HepG2 (cell line): ENCODE results near the gene NELFCD. TPM values are rescaled to one million over a fixed set of nuclear protein-coding genes. Genes with fewer than 3 reads are reported as not detected.

Experiments
- ATAC-seq: fragments of 200-7000 bp; cut with Tn5 transposase; 3 replicates; pipeline ENCODE4 v1.9.1; 2020; ENCODE audit warnings: mild to moderate bottlenecking, moderate library complexity
- BruUV-seq: library from RNA; stranded (reverse); fragments of 400-500 nt; replicated peaks from 2 replicates; lab custom pipeline; 2021; lab: Mats Ljungman, UMichigan
- CTCF ChIA-PET: fragments of 300-600 bp; formaldehyde crosslinking; extraction: SDS; loops from one replicate; lab custom pipeline; 2021; ENCODE audit warnings: low total read pairs, inconsistent platforms, low intra/inter-chr PET ratio; lab: Yijun Ruan, JAX
- POLR2A ChIA-PET: fragments of 350-600 bp; sonication (Branson Sonifier 250); formaldehyde crosslinking; loops from one replicate; lab custom pipeline; 2020; ENCODE audit warnings: antibody characterized with exemption, inconsistent platforms; lab: Yijun Ruan, JAX
- DNase-seq: peaks from one replicate; pipeline ENCODE4 v3.0.0-alpha.2; 2015; ENCODE audit warnings: low spot score
- FAIRE-seq: peaks from 3 replicates; lab custom pipeline; 2011; peaks lifted over from hg19 to GRCh38; lab: Jason Lieb, UNC
- H2AFZ ChIP-seq: one replicate; pipeline ENCODE4 v1.6.1; 2011; ENCODE audit warnings: low read length, inconsistent platforms
- H3K27ac ChIP-seq: fragments of 300-600 bp; 3 replicates; pipeline ENCODE4 v1.8.0; 2011; ENCODE audit warnings: mixed run types, mild to moderate bottlenecking, mixed read lengths, low read length, inconsistent platforms; ENCODE audit not compliant: insufficient read depth; ENCODE audit errors: extremely low read length
- H3K27me3 ChIP-seq, 2 experiments: fragments of 200-600 bp in 1 of 2; 2 replicates in 1 of 2; 3 replicates in 1 of 2; pipeline versions ENCODE4 v1.6.0 to v1.8.0; 2011; ENCODE audit warnings: low read length in 2 of 2, mild to moderate bottlenecking in 2 of 2, moderate library complexity in 2 of 2, inconsistent platforms in 1 of 2; ENCODE audit not compliant: insufficient read depth in 2 of 2, control insufficient read depth in 1 of 2
- H3K36me3 ChIP-seq, 2 experiments: fragments of 200-600 bp in 1 of 2; replicated peaks in 1 of 2; 2 replicates in 1 of 2; 3 replicates in 1 of 2; pipeline versions ENCODE4 v1.5.1 to v1.8.0; 2011; ENCODE audit warnings: low read length in 2 of 2, inconsistent platforms in 1 of 2; ENCODE audit not compliant: insufficient read depth in 2 of 2, control insufficient read depth in 1 of 2
- H3K4me1 ChIP-seq: 2 replicates; pipeline ENCODE4 v1.5.1; 2012; ENCODE audit warnings: low read length, inconsistent platforms; ENCODE audit not compliant: insufficient read depth
- H3K4me2 ChIP-seq: 2 replicates; pipeline ENCODE4 v1.6.0; 2011; ENCODE audit warnings: low read depth, low read length, inconsistent platforms
- H3K4me3 ChIP-seq, 3 experiments: fragments of 200-600 bp in 1 of 3; sonication (generic), shearing (Covaris generic) in 1 of 3; replicated peaks in 1 of 3; 2 replicates each; pipeline ENCODE4 v1.5.1; 2011 to 2016; ENCODE audit warnings: low read length in 3 of 3, inconsistent platforms in 2 of 3, low read depth in 2 of 3, mild to moderate bottlenecking in 2 of 3, control low read depth in 1 of 3, mixed read lengths in 1 of 3; ENCODE audit not compliant: insufficient read depth in 1 of 3
- H3K79me2 ChIP-seq: one replicate; pipeline ENCODE4 v1.6.1; 2011; ENCODE audit warnings: low read length, inconsistent platforms; ENCODE audit not compliant: insufficient read depth
- H3K9ac ChIP-seq: 2 replicates; pipeline ENCODE4 v1.6.0; 2011; ENCODE audit warnings: mild to moderate bottlenecking, low read depth, low read length, inconsistent platforms; ENCODE audit not compliant: insufficient read depth
- H3K9me3 ChIP-seq: 2 replicates; pipeline ENCODE4 v1.5.1; 2012; ENCODE audit warnings: mild to moderate bottlenecking, low read length
- H4K20me1 ChIP-seq: 2 replicates; pipeline ENCODE4 v1.6.0; 2011; ENCODE audit warnings: inconsistent platforms, mild to moderate bottlenecking, low read length, moderate library complexity; ENCODE audit not compliant: insufficient read depth
- AGO1 ChIP-seq: fragments of 200-400 bp; formaldehyde crosslinking; IDR thresholded peaks from 2 replicates; pipeline ENCODE4 v1.6.1; 2017; ENCODE audit warnings: mild to moderate bottlenecking, low read depth, low read length, moderate library complexity; ENCODE audit not compliant: poor library complexity, severe bottlenecking
- ARHGAP35 ChIP-seq: sonication (generic); formaldehyde crosslinking; IDR thresholded peaks from 2 replicates; pipeline ENCODE4 v1.9.0; 2022; ENCODE audit warnings: mild to moderate bottlenecking, inconsistent platforms, moderate library complexity, missing genetic modification reagents, borderline replicate concordance
- CSRNP2 ChIP-seq: sonication (generic); formaldehyde crosslinking; conservative IDR thresholded peaks from 2 replicates; pipeline ENCODE4 v1.8.0; 2022; ENCODE audit warnings: low read depth, missing genetic modification reagents
- E2F2 ChIP-seq: sonication (generic); formaldehyde crosslinking; IDR thresholded peaks from 2 replicates; pipeline ENCODE4 v1.4.0; 2020; ENCODE audit warnings: missing genetic modification reagents, borderline replicate concordance
- FOXA1 ChIP-seq, 2 experiments: fragments of 450-650 bp in 1 of 2; sonication (generic) in 1 of 2; formaldehyde crosslinking in 1 of 2; IDR thresholded peaks; 2 replicates each; pipeline versions ENCODE4 v1.4.0 to v1.6.1; 2016 to 2020; ENCODE audit warnings: missing genetic modification reagents in 1 of 2
- HNRNPLL ChIP-seq: fragments of 200-400 bp; formaldehyde crosslinking; IDR thresholded peaks from 2 replicates; pipeline ENCODE4 v1.6.1; 2017; ENCODE audit warnings: mild to moderate bottlenecking, low read depth, low read length; ENCODE audit not compliant: poor library complexity, severe bottlenecking
- PAF1 ChIP-seq: IDR thresholded peaks from 2 replicates; pipeline ENCODE4 v1.6.1; 2016; ENCODE audit warnings: missing genetic modification reagents, missing compliant biosample characterization
- RBFOX2 ChIP-seq: fragments of 200-400 bp; formaldehyde crosslinking; IDR thresholded peaks from 2 replicates; pipeline ENCODE4 v1.6.1; 2017; ENCODE audit warnings: low read depth, mild to moderate bottlenecking, low read length
- RBM22 ChIP-seq: fragments of 200-400 bp; formaldehyde crosslinking; optimal IDR thresholded peaks from 2 replicates; pipeline ENCODE3; 2017; ENCODE audit warnings: mild to moderate bottlenecking, low read length, moderate library complexity
- SRSF9 ChIP-seq: fragments of 200-400 bp; formaldehyde crosslinking; IDR thresholded peaks from 2 replicates; pipeline ENCODE4 v1.6.1; 2018; ENCODE audit warnings: borderline replicate concordance, mild to moderate bottlenecking, low read depth, low read length; ENCODE audit not compliant: insufficient read depth, poor library complexity, severe bottlenecking
- ZC3H13 ChIP-seq: sonication (generic); formaldehyde crosslinking; IDR thresholded peaks from 2 replicates; pipeline ENCODE4 v1.8.1; 2023; ENCODE audit warnings: mild to moderate bottlenecking, missing genetic modification reagents, moderate library complexity
- ZNF121 ChIP-seq: sonication (generic); formaldehyde crosslinking; IDR thresholded peaks from 2 replicates; pipeline ENCODE4 v1.5.0; 2020; ENCODE audit warnings: mild to moderate bottlenecking, missing genetic modification reagents
- ZNF282 ChIP-seq: fragments of 450-650 bp; IDR thresholded peaks from 2 replicates; pipeline ENCODE4 v1.6.1; 2018; ENCODE audit not compliant: partially characterized antibody
- ZNF773 ChIP-seq: sonication (generic); formaldehyde crosslinking; IDR thresholded peaks from 2 replicates; pipeline ENCODE4 v1.4.0; 2020; ENCODE audit warnings: missing genetic modification reagents, borderline replicate concordance
- ZSCAN20 ChIP-seq: sonication (generic); formaldehyde crosslinking; IDR thresholded peaks from 2 replicates; pipeline ENCODE4 v1.4.0; 2020; ENCODE audit warnings: missing genetic modification reagents, mild to moderate bottlenecking, borderline replicate concordance
- ZSCAN5A ChIP-seq: sonication (generic); formaldehyde crosslinking; IDR thresholded peaks from 2 replicates; pipeline ENCODE4 v1.8.0; 2022; ENCODE audit warnings: mild to moderate bottlenecking, missing genetic modification reagents, borderline replicate concordance
- WGBS: methylation state at CpG from one replicate; pipeline ENCODE4 v1.1.6; 2017; ENCODE audit warnings: low lambda C conversion rate; 5-methylcytosine and 5-hydroxymethylcytosine counted together
- in situ Hi-C: cut with HindIII; loops from 2 replicates; pipeline ENCODE4 v1.10.0; 2017; ENCODE audit warnings: low pct_unique_long_range_greater_than_20kb; ENCODE audit not compliant: extremely low pct_ligation_motif_present
- intact Hi-C: fragments of 100-400 bp; cut with micrococcal nuclease; formaldehyde crosslinking; loops from one replicate; pipeline ENCODE4 v1.10.0; 2022; ENCODE audit not compliant: unreplicated experiment
- polyA plus RNA-seq, 8 experiments: library from polyadenylated mRNA; depleted of rRNA in 3 of 8; stranded (reverse) in 7 of 8; unstranded in 1 of 8; fragments of >200 nt; fragmentation: Illumina TruSeq in 4 of 8; extraction: Trizol in 4 of 8; gene quantifications; 2 replicates each; pipeline versions ENCODE4 v1.2.1 to v1.2.3, GENCODE V29; 2011 to 2016; ENCODE audit warnings: low read depth in 4 of 8, missing spikeins in 1 of 8, mixed read lengths in 1 of 8; ENCODE audit not compliant: insufficient read depth in 1 of 8
- total RNA-seq, 5 experiments: library from RNA; depleted of rRNA; stranded (reverse); fragments of >200 nt; fragmentation: Illumina TruSeq; extraction: Trizol; gene quantifications; 2 replicates each; pipeline ENCODE4 v1.2.3, GENCODE V29; 2016; ENCODE audit warnings: low read depth in 1 of 5

The NELFCD gene
- total and polyA plus RNA-seq, 2 of the 13 experiments (the other 11 are each of a cell fraction or from before 2014, with no cell fraction given) = 159 to 203 TPM

GRCh38 chr20:59024111-59024530, 43.1 kb downstream of the NELFCD start (continued):
- TF ChIP-seq E2F2 (CRISPR knock-in tag) (no peak), PAF1 (CRISPR knock-in tag) (peak; percentile 32), RBFOX2 (peak; percentile 70), SRSF9 (no peak), ZNF282 (no peak), RBM22 (peak; percentile 79), AGO1 (peak; percentile 58), CSRNP2 (0 out of 2 replicates have a peak, but pooled peaks have one; percentile 1), ARHGAP35 (0 out of 2 replicates have a peak, but pooled peaks have one; percentile 26), HNRNPLL (peak; percentile 15)

GRCh38 chr20:59025086-59025485, 44.0 kb downstream of the NELFCD start:
- no peak overlapping the region for H3K27ac ChIP-seq
- peaks cover 49% of the 10 kb centered on the region for H3K79me2 ChIP-seq
- no peak overlapping the region for H3K9ac ChIP-seq
- ATAC-seq = 0 out of 3 replicates have a peak, but pooled peaks have one; percentile 25
- ChIA-PET CTCF (no interaction called here), POLR2A (interaction anchor here (0.7 to 1.3 kb wide), 3 partner anchors 9 to 29 kb away, joined by 4 to 9 read pairs (median 6); no protein-coding TSS in a partner anchor)
- BruUV-seq = no TSS peak
- DNase-seq = no peak
- H3K4me3 ChIP-seq = no peak overlapping the region
- FAIRE-seq = no peak
- intact Hi-C loops (no loop called here), in situ Hi-C loops (no loop called here)
- peaks cover 50% of the 10 kb centered on the region for H3K4me1 ChIP-seq
- H3K27me3 ChIP-seq = no peaks in the 10 kb centered on the region
- WGBS = 92% methylated on average over 2 of the region's 2 CpGs
- H3K4me2 ChIP-seq = no peak overlapping the region
- H3K9me3 ChIP-seq = no peaks in the 10 kb centered on the region
- no peak overlapping the region for H2AFZ ChIP-seq
- peaks cover 32 to 67% of the 10 kb centered on the region in 2 experiments for H3K36me3 ChIP-seq
- H4K20me1 ChIP-seq = peaks cover 11% of the 10 kb centered on the region; the same call in 1 of the 2 replicates
- no peak for TF ChIP-seq ZSCAN5A (CRISPR knock-in tag)
- 0 out of 2 replicates have a peak, but pooled peaks have one; percentile 39 for TF ChIP-seq ZNF773 (CRISPR knock-in tag)
- peak; percentile 50; the same call in 1 of the 2 replicates for TF ChIP-seq RBFOX2
- TF ChIP-seq ZSCAN20 (CRISPR knock-in tag) = 0 out of 2 replicates have a peak, but pooled peaks have one; percentile 42
- no peak for TF ChIP-seq FOXA1 (IDR thresholded peaks at IDR 0.05)
- 0 out of 2 replicates have a peak, but pooled peaks have one; percentile 23 for TF ChIP-seq FOXA1 (CRISPR knock-in tag; IDR thresholded peaks at IDR 0.05)
- TF ChIP-seq ZC3H13 (CRISPR knock-in tag) = peak; percentile 74; the same call in 1 of the 2 replicates
- no peak for TF ChIP-seq ZNF121 (CRISPR knock-in tag)
